ENCODE measurements around the gene MAPKAPK3.

The MAPKAPK3 gene

GRCh38 chr3:50617096-50617791 lies at the start of gene MAPKAPK3:
MAPKAPK3 (plus strand) TSS chr3:50617151; CDS start chr3:50617566, 415 bp downstream.
- DNase-seq: peak; percentile 32 to 46

GRCh38 chr3:50567386-50568167 lies 49.4 kb upstream of the MAPKAPK3 start, which contains the start of gene C3orf18:
C3orf18 (minus strand) TSS chr3:50567747; CDS start chr3:50565699, 2,048 bp downstream.
- DNase-seq: peak; percentile 96 to 98

GRCh38 chr3:50568947-50569749 lies 47.8 kb upstream of the MAPKAPK3 start, which contains the start of gene HEMK1:
HEMK1 (plus strand) TSS chr3:50569522; CDS start chr3:50571105, 1,583 bp downstream.
- peak; percentile 97 to 99 for DNase-seq

GRCh38 chr3:50570508-50571279 lies 46.3 kb upstream of the MAPKAPK3 start:
- DNase-seq: peak in 1 of 2 experiments; percentile 39

GRCh38 chr3:50571486-50571885 lies 45.5 kb upstream of the MAPKAPK3 start:
- DNase-seq: peak in 1 of 2 experiments; percentile 40

- DNase-seq: peak; percentile 87 to 90
Observed at GRCh38 chr3:50572158-50572557, 44.8 kb upstream of the MAPKAPK3 start.

GRCh38 chr3:50572801-50573371 lies 44.1 kb upstream of the MAPKAPK3 start:
- DNase-seq: peak; percentile 70 to 79

- DNase-seq: peak; percentile 76 to 86
Observed at GRCh38 chr3:50573566-50574443, 43.1 kb upstream of the MAPKAPK3 start.

- peak; percentile 54 to 66 for DNase-seq
Observed at GRCh38 chr3:50574444-50574831, 42.5 kb upstream of the MAPKAPK3 start.

- no peak for DNase-seq
Observed at GRCh38 chr3:50575372-50575771, 41.6 kb upstream of the MAPKAPK3 start.

GRCh38 chr3:50577348-50577747 lies 39.6 kb upstream of the MAPKAPK3 start:
- DNase-seq: no peak

GRCh38 chr3:50580683-50581458 lies 36.1 kb upstream of the MAPKAPK3 start:
- no peak for DNase-seq

GRCh38 chr3:50581459-50581842 lies 35.5 kb upstream of the MAPKAPK3 start:
- DNase-seq: no peak

GRCh38 chr3:50582083-50582482 lies 34.9 kb upstream of the MAPKAPK3 start:
- DNase-seq: no peak

- DNase-seq: no peak
Observed at GRCh38 chr3:50583897-50584296, 33.1 kb upstream of the MAPKAPK3 start.

- no peak for DNase-seq
Observed at GRCh38 chr3:50584391-50584790, 32.6 kb upstream of the MAPKAPK3 start.

- DNase-seq: peak; percentile 72 to 80
Observed at GRCh38 chr3:50585919-50586762, 30.8 kb upstream of the MAPKAPK3 start.

- DNase-seq: peak in 1 of 2 experiments; percentile 19
Observed at GRCh38 chr3:50586763-50587070, 30.2 kb upstream of the MAPKAPK3 start.

GRCh38 chr3:50587373-50587772 lies 29.6 kb upstream of the MAPKAPK3 start:
- peak in 1 of 2 experiments; percentile 31 for DNase-seq
